Cardiac fibroblast (primary cell): ENCODE measurements around the gene LRRC28.

Experiments
- DNase-seq, 2 donors: peaks; one replicate each; pipeline versions ENCODE4 v3.0.0 to v3.0.0-alpha.2; 2010; ENCODE audit warnings: low read depth in 2 of 2
- H3K4me3 ChIP-seq, 2 donors: replicated peaks in 1 of 2; 1 replicate in 1 of 2; 2 replicates in 1 of 2; pipeline ENCODE4 v1.5.1; 2011; ENCODE audit warnings: low read depth in 2 of 2, low read length in 2 of 2, mild to moderate bottlenecking in 2 of 2, moderate library complexity in 1 of 2
- TF ChIP-seq, protein P1 (sequence below): IDR thresholded peaks from one replicate; pipeline ENCODE4 v1.5.1; 2011; ENCODE audit warnings: low read depth, mild to moderate bottlenecking, low read length, inconsistent platforms

Gene LRRC28

DNA sequence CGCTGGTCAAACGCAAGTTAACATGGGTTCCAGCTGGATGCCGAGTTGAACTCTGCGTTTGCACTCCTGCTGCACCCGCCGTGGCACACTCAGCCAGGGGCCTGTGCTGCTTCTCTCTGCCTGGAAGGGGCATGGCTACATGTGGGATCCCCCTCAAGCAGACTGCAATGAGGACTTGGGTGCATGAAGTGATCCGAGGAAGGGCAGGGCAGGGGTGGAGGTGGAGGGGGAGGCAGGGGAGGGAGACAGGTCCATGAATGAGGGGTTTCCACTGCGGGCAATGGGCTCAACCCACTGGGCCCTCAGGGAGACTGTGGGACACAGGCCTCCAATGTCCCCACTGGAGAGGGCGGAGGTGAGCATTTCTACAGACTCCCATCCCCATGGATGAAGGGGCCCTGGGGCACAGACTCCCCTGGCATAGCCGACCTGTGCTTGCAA, 172.9 kb downstream of the LRRC28 start:
- no peak for DNase-seq
- H3K4me3 ChIP-seq, result no peak overlapping the region
- TF ChIP-seq, protein P1, sequence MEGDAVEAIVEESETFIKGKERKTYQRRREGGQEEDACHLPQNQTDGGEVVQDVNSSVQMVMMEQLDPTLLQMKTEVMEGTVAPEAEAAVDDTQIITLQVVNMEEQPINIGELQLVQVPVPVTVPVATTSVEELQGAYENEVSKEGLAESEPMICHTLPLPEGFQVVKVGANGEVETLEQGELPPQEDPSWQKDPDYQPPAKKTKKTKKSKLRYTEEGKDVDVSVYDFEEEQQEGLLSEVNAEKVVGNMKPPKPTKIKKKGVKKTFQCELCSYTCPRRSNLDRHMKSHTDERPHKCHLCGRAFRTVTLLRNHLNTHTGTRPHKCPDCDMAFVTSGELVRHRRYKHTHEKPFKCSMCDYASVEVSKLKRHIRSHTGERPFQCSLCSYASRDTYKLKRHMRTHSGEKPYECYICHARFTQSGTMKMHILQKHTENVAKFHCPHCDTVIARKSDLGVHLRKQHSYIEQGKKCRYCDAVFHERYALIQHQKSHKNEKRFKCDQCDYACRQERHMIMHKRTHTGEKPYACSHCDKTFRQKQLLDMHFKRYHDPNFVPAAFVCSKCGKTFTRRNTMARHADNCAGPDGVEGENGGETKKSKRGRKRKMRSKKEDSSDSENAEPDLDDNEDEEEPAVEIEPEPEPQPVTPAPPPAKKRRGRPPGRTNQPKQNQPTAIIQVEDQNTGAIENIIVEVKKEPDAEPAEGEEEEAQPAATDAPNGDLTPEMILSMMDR, result no peak

DNA sequence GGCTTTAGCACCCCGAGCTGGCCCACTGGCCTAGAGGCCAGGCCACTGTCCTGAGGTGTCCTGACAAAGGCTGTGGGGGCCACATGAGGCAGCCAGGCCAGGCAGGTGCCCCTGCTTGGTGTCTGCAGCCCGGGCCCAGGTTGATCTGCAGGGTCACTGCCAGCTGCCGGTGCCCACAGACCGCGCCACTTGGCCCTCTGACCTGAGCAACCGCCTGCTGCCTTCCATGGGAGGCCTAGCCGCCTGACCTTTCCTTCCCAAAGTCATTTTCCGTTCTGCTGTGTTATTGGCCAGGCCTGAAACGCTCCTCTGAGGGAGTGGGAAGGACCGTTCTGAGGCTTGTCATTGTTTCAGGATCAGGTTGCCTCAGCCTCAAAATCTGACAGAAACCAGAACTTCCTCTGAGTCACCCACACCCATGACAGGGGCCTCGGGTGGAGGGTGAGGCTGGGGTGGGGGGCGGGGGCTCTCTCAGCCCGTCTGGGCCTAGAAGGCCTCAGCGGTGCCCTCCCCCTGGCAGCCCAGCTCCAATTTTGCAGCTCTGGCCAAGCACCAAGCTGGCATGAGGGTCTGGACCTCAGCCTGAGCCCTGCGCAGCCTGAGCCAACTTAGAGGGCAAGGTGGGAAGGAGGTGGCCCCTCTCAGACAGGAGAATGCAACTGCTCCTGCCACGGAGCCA, 173.8 kb downstream of the LRRC28 start:
- DNase-seq, result peak; percentile 92 to 96
- TF ChIP-seq, protein P1, result no peak
- H3K4me3 ChIP-seq, result no peak overlapping the region

DNA sequence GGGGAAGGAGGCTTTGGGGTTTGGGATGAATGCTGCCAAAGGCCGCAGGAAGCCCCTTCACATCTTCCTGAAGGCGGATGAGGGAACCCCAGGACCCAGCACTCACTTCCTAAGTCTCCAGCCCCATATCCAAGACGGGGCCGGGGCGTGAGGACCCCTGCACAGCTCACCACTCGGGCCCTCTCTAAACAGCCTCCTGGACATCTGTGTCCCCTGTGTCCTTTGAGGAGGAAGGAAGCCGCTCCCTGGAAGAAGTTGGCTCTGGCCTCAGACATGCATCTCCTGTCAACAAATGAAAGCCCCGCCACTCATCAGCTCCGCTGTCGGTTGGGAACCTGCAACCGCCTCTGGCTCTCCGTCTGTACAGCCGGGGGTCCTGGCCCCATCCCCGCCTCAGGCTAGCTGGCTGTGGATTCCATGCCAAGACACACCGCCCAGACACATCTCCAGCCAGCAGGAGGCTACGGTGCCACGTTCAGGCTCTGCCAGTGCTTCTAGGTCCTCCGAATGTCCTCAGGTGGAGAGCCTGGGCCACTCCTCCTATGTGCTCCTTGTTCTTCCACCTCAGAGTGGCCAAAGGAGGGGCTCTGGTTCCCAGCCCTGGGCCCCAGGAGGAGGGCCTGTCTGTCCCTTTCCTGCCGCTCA, 174.5 kb downstream of the LRRC28 start:
- TF ChIP-seq, protein P1, result peak; percentile 11
- DNase-seq, result peak; percentile 22 to 63
- H3K4me3 ChIP-seq, result no peak overlapping the region

DNA sequence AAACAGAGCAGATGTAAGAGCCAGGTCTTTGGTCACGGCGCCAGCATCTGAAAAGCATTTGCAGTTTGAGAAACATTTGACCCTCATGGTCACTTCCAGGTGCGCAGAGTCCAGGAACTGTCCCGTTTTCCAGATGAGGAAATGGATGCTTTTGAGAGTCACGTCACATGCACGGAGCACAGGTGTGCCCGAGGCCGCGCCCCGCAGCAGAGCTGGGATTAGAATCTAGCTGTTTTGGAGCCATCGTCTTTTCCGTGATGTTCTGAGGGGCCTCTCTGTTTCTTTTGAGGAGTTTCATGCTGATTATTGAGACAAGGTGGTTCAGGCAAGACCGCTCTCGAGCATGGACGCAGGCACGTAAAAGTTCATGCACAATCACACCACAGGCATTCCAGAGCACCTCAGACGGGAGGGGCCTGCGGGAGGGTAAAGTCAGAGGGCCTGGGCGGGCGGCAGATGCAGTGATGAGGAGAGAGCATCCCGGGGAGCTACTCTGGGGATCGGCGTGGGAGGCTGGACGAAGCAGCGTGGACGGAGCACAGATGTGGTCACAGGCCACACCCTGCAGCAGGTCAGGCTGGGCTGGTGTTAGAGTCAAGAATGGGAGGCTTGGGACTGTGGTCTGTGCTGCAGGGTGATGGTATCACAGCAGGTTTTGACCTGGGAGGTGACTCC, 175.3 kb downstream of the LRRC28 start:
- DNase-seq, result no peak
- no peak overlapping the region for H3K4me3 ChIP-seq
- TF ChIP-seq, protein P1, result no peak

DNA sequence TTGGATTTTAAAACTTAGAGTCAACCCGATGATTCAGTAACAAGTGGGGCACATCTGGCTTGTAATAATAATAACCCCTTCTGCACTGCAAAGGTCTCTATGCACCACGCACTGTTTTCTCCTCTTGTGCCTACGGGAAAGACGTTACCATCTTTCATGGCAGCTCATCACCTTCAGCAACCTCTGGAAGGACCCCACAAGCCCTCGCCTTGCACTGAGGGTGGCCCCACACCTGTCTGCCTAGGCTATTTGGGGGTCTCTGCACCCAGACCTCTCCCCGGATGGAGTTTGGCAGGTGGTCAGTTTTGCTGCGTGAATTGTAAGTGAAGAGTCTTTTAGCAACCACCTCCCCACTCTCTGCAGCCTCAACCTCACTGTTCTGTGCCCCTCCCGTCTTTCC, 175.9 kb downstream of the LRRC28 start:
- no peak overlapping the region for H3K4me3 ChIP-seq
- DNase-seq, result no peak
- TF ChIP-seq, protein P1, result no peak

DNA sequence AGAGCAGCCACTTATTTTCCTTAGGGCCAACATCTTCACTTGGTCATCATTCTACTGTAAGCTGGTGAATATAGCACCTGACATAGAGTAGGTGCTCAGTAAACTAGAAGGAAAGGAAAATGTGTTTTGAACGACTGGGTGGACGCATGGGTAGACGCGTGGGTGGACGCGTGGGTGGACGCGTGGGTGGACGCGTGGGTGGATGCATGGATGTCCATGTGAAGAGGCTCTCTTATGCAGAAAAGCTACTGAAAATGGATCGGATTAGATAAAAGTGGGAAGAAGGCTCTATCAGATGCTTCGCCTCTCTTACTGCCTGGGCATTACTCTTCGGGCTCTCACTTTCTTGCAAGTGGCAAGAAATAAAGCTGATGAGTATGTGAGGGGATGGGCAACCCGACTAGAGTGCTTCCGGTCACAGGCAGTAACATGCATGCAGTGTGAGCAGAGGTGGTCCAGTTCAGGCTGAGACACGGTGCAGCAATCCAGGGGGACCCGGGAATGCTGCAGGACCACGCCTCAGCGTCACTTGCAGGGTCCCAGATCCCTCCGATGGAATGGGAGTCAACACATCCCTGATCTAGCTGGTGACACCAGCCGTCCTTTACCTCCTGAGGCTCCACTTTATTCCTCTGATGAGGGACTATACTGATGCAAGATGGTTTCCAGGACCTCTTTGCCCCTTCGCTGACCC, 176.5 kb downstream of the LRRC28 start:
- DNase-seq, result no peak
- TF ChIP-seq, protein P1, result no peak
- H3K4me3 ChIP-seq, result no peak overlapping the region
